Muscle layer of colon (tissue), 2 donors: ENCODE data around the gene P3H1.
"Not testable (repeated sequence)": the region's sequence is repeated elsewhere in the genome, so short reads cannot be mapped to it uniquely, and the experiment has no call there.

Experiments
- H3K27ac ChIP-seq: one replicate; pipeline ENCODE4 v1.7.0; 2013; ENCODE audit warnings: low read depth, mild to moderate bottlenecking, low read length, moderate library complexity
- H3K27me3 ChIP-seq, 2 donors: one replicate each; pipeline ENCODE4 v1.7.0; 2013; ENCODE audit warnings: low read length in 2 of 2, mild to moderate bottlenecking in 2 of 2; ENCODE audit not compliant: insufficient read depth in 2 of 2, control insufficient read depth in 1 of 2
- H3K36me3 ChIP-seq: one replicate; pipeline ENCODE4 v1.7.0; 2013; ENCODE audit warnings: mild to moderate bottlenecking, low read length; ENCODE audit not compliant: insufficient read depth
- H3K4me1 ChIP-seq: one replicate; pipeline ENCODE4 v1.7.0; 2013; ENCODE audit warnings: mild to moderate bottlenecking, low read length; ENCODE audit not compliant: insufficient read depth
- H3K4me3 ChIP-seq, 2 donors: one replicate each; pipeline ENCODE4 v1.7.0; 2013; ENCODE audit warnings: low read length in 2 of 2, low read depth in 1 of 2, mild to moderate bottlenecking in 1 of 2, moderate library complexity in 1 of 2
- H3K9ac ChIP-seq: one replicate; pipeline ENCODE4 v1.7.0; 2013; ENCODE audit warnings: low read length
- H3K9me3 ChIP-seq: one replicate; pipeline ENCODE4 v1.7.0; 2013; ENCODE audit warnings: mild to moderate bottlenecking, low read length
- donor health status: abdominal sarcoma.
- donor health status: Adenocarcinoma of cecum.

The P3H1 gene

DNA sequence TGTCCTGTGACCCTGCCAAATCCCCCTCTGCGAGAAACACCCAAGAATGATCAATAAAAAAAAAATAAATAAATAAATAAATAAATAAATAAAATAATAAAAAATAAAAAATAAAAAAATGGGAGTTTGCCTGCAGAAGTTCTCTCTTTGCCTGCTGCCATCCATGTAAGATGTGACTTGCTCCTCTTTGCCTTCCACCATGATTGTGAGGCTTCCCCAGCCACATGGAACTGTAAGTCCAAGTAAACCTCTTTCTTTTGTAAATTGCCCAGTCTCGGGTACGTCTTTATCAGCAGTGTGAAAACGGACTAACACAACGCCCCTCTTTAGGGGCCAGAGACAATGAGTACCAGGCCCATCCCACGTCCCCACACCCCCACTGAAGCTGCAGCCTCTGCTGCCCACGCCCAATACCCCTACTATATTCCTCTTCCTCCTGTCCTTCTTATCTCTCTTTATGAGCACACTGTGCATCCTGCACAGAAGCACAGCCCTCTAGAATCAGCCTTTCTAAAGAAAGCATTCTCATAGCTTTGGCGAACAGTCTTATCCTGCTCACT lies 15.2 kb downstream of the P3H1 start:
- peaks cover 65% of the 10 kb centered on the region for H3K36me3 ChIP-seq
- not testable (repeated sequence) for H3K27me3 ChIP-seq, H3K9ac ChIP-seq, H3K27ac ChIP-seq, H3K4me3 ChIP-seq, H3K9me3 ChIP-seq, H3K4me1 ChIP-seq

GRCh38 chr1:42750041-42750440 lies 16.8 kb downstream of the P3H1 start:
- Histone ChIP-seq H3K9me3 (no peaks in the 10 kb centered on the region), H3K36me3 (peaks cover 58% of the 10 kb centered on the region), H3K27ac (no peak overlapping the region), H3K27me3 (no peaks in the 10 kb centered on the region), H3K4me3 (no peak overlapping the region), H3K4me1 (no peaks in the 10 kb centered on the region), H3K9ac (no peak overlapping the region)

- Histone ChIP-seq H3K9ac (no peak overlapping the region), H3K27ac (no peak overlapping the region), H3K27me3 (no peaks in the 10 kb centered on the region), H3K9me3 (no peaks in the 10 kb centered on the region), H3K4me3 (no peak overlapping the region), H3K4me1 (no peaks in the 10 kb centered on the region), H3K36me3 (peaks cover 46% of the 10 kb centered on the region)
These were observed 18.1 kb downstream of the P3H1 start for GRCh38 chr1:42748461-42749410.

- H3K9ac ChIP-seq: no peak overlapping the region
- H3K9me3 ChIP-seq: no peaks in the 10 kb centered on the region
- no peaks in the 10 kb centered on the region for H3K27me3 ChIP-seq
- no peak overlapping the region for H3K4me3 ChIP-seq
- peaks cover 39% of the 10 kb centered on the region for H3K36me3 ChIP-seq
- no peak overlapping the region for H3K27ac ChIP-seq
- H3K4me1 ChIP-seq: no peaks in the 10 kb centered on the region
These were observed 18.8 kb downstream of the P3H1 start for GRCh38 chr1:42748021-42748420.

DNA sequence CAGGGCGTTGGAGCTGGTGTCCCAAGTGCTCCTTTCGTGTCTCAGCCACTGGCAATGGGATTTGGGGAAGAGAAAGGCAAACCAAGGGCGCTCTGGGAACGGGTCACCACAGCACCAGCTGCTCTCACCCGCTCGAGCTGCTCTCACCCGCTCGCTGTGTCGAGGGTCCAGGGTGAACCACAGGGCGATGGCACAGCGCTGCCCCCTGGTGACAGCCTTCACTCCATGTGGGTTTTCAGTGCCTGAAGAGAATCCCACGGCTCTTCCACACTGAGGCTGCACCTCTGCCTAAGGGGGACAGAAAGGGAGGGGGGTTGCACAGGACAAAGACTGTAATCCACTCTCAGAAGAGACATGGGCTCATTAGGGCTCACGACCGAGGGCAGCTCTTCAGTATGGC lies 19.7 kb downstream of the P3H1 start:
- H3K9ac ChIP-seq: no peak overlapping the region
- peaks cover 30% of the 10 kb centered on the region for H3K36me3 ChIP-seq
- no peak overlapping the region for H3K4me3 ChIP-seq
- H3K27ac ChIP-seq: no peak overlapping the region
- H3K27me3 ChIP-seq: no peaks in the 10 kb centered on the region
- no peaks in the 10 kb centered on the region for H3K9me3 ChIP-seq
- no peaks in the 10 kb centered on the region for H3K4me1 ChIP-seq

- Histone ChIP-seq H3K9ac (no peak overlapping the region), H3K4me3 (no peak overlapping the region), H3K4me1 (no peaks in the 10 kb centered on the region), H3K9me3 (no peaks in the 10 kb centered on the region), H3K27me3 (no peaks in the 10 kb centered on the region), H3K27ac (no peak overlapping the region), H3K36me3 (peaks cover 25% of the 10 kb centered on the region)
These were observed 20.3 kb downstream of the P3H1 start for GRCh38 chr1:42746436-42747105.

- Histone ChIP-seq H3K9me3 (no peaks in the 10 kb centered on the region), H3K27ac (no peak overlapping the region), H3K4me3 (no peak overlapping the region), H3K36me3 (peaks cover 25% of the 10 kb centered on the region), H3K4me1 (no peaks in the 10 kb centered on the region), H3K27me3 (no peaks in the 10 kb centered on the region), H3K9ac (no peak overlapping the region)
These were observed 21.0 kb downstream of the P3H1 start for GRCh38 chr1:42745851-42746250.

DNA sequence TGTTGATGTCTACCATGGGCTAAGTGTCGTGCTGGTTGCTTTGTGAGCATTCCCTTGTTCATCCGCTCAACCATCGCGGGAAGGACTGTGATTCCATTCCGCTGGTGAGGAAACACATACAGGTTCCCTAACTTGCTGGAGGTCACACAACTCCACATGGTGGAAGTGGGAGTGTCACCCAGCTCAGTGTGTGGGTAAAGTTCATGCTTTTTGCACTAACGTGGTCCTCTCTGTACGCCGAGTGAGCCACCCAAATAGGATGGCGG lies 22.7 kb downstream of the P3H1 start:
- H3K27ac ChIP-seq: no peak overlapping the region
- H3K9me3 ChIP-seq: no peaks in the 10 kb centered on the region
- H3K27me3 ChIP-seq: no peaks in the 10 kb centered on the region
- no peak overlapping the region for H3K9ac ChIP-seq
- no peaks in the 10 kb centered on the region for H3K4me1 ChIP-seq
- H3K4me3 ChIP-seq: no peak overlapping the region
- peaks cover 19% of the 10 kb centered on the region for H3K36me3 ChIP-seq

GRCh38 chr1:42743317-42744147 lies 23.3 kb downstream of the P3H1 start:
- H3K27me3 ChIP-seq: no peaks in the 10 kb centered on the region
- no peaks in the 10 kb centered on the region for H3K9me3 ChIP-seq
- H3K9ac ChIP-seq: no peak overlapping the region
- no peak overlapping the region for H3K4me3 ChIP-seq
- H3K27ac ChIP-seq: no peak overlapping the region
- H3K4me1 ChIP-seq: no peaks in the 10 kb centered on the region
- H3K36me3 ChIP-seq: peaks cover 18% of the 10 kb centered on the region

- Histone ChIP-seq H3K27me3 (no peaks in the 10 kb centered on the region), H3K9ac (no peak overlapping the region), H3K9me3 (no peaks in the 10 kb centered on the region), H3K4me3 (no peak overlapping the region), H3K4me1 (no peaks in the 10 kb centered on the region), H3K27ac (no peak overlapping the region), H3K36me3 (peaks cover 11% of the 10 kb centered on the region)
These were observed 24.1 kb downstream of the P3H1 start for GRCh38 chr1:42742617-42743316.

GRCh38 chr1:42742141-42742540 lies 24.7 kb downstream of the P3H1 start:
- H3K9ac ChIP-seq: no peak overlapping the region
- no peaks in the 10 kb centered on the region for H3K4me1 ChIP-seq
- no peak overlapping the region for H3K27ac ChIP-seq
- peaks cover 10% of the 10 kb centered on the region for H3K36me3 ChIP-seq
- no peaks in the 10 kb centered on the region for H3K9me3 ChIP-seq
- H3K27me3 ChIP-seq: no peaks in the 10 kb centered on the region
- no peak overlapping the region for H3K4me3 ChIP-seq
